ENCODE results near the gene SYK. TPM values are rescaled to one million over a fixed set of nuclear protein-coding genes. Genes with fewer than 3 reads are reported as not detected.
"Not testable (repeated sequence)": the region's sequence is repeated elsewhere in the genome, so short reads cannot be mapped to it uniquely, and the experiment has no call there.

SYK gene
- polyA plus RNA-seq, 3 donors, result 51.1 to 186 (median 177) TPM

GRCh38 chr9:90787771-90788460 lies 13.7 kb upstream of the SYK start:
- TF ChIP-seq CTCF (IDR thresholded peaks at IDR 0.05), result no peak
- Mint-ChIP-seq H3K36me3 (no peaks in the 10 kb centered on the region), H3K9me3 (no peaks in the 10 kb centered on the region), H3K27ac (peak overlapping the region in 1 of 7 donors; percentile 68), H3K27me3 (ENCODE audit: low read depth in 3 of 3) (peaks cover 2 to 3% (median 3%) of the 10 kb centered on the region in 3 donors), H3K4me3 (no peak overlapping the region), H3K4me1 (peaks cover 30% of the 10 kb centered on the region)
- Histone ChIP-seq H3K4me3 (replicated peaks in 1 of 3; ENCODE audit: low read depth in 2 of 3, low read length in 3 of 3) (no peak overlapping the region), H3K4me2 (replicated peaks; ENCODE audit: extremely low read depth, low read length, poor library complexity, severe bottlenecking) (no peak overlapping the region), H4K20me1 (ENCODE audit: insufficient read depth, low read length) (no peaks in the 10 kb centered on the region), H2AFZ (ENCODE audit: insufficient read depth, low read depth, low read length, poor library complexity, severe bottlenecking) (no peak overlapping the region), H3K27me3 (ENCODE audit: control insufficient read depth in 2 of 2, insufficient read depth in 2 of 2, low read length in 2 of 2) (no peaks in the 10 kb centered on the region), H3K9me3 (replicated peaks in 1 of 2; ENCODE audit: control insufficient read depth in 1 of 2, insufficient read depth in 1 of 2, low read length in 2 of 2) (no peaks in the 10 kb centered on the region), H3K9ac (ENCODE audit: insufficient read depth, low read length, poor library complexity, severe bottlenecking) (no peak overlapping the region), H3K79me2 (ENCODE audit: insufficient read depth, low read length) (no peaks in the 10 kb centered on the region), H3K27ac (ENCODE audit: low read depth in 1 of 2, low read length in 2 of 2) (no peak overlapping the region), H3K4me1 (ENCODE audit: control insufficient read depth in 1 of 2, insufficient read depth in 2 of 2, low read length in 2 of 2) (peaks cover 20 to 31% of the 10 kb centered on the region in 2 donors), H3K36me3 (replicated peaks in 1 of 2; ENCODE audit: control insufficient read depth in 1 of 2, insufficient read depth in 2 of 2, low read length in 2 of 2) (no peaks in the 10 kb centered on the region)
- intact Hi-C loops (cut with micrococcal nuclease), result no loop called here
- no CpG with 5 or more reads among the region's 4 CpGs for WGBS (ENCODE audit: insufficient coverage)
- no peak for DNase-seq

GRCh38 chr9:90788527-90788926 lies 13.1 kb upstream of the SYK start:
- 83% methylated on average over 1 of the region's 1 CpG for WGBS (ENCODE audit: insufficient coverage)
- H3K4me2 ChIP-seq (replicated peaks; ENCODE audit: extremely low read depth, low read length, poor library complexity, severe bottlenecking); H3K36me3 Mint-ChIP-seq; H3K4me3 Mint-ChIP-seq; DNase-seq; H3K36me3 ChIP-seq (replicated peaks in 1 of 2; ENCODE audit: control insufficient read depth in 1 of 2, insufficient read depth in 2 of 2, low read length in 2 of 2); H3K9me3 Mint-ChIP-seq; H3K4me3 ChIP-seq (replicated peaks in 1 of 3; ENCODE audit: low read depth in 2 of 3, low read length in 3 of 3); H4K20me1 ChIP-seq (ENCODE audit: insufficient read depth, low read length); H3K9me3 ChIP-seq (replicated peaks in 1 of 2; ENCODE audit: control insufficient read depth in 1 of 2, insufficient read depth in 1 of 2, low read length in 2 of 2); intact Hi-C loops (cut with micrococcal nuclease); H3K27me3 Mint-ChIP-seq (ENCODE audit: low read depth in 3 of 3); H3K27me3 ChIP-seq (ENCODE audit: control insufficient read depth in 2 of 2, insufficient read depth in 2 of 2, low read length in 2 of 2); H2AFZ ChIP-seq (ENCODE audit: insufficient read depth, low read depth, low read length, poor library complexity, severe bottlenecking); H3K79me2 ChIP-seq (ENCODE audit: insufficient read depth, low read length); H3K9ac ChIP-seq (ENCODE audit: insufficient read depth, low read length, poor library complexity, severe bottlenecking); H3K27ac ChIP-seq (ENCODE audit: low read depth in 1 of 2, low read length in 2 of 2): not testable (repeated sequence)
- Mint-ChIP-seq H3K4me1 (peaks cover 30% of the 10 kb centered on the region), H3K27ac (peak overlapping the region in 2 of 7 donors; percentile 40 to 42)
- H3K4me1 ChIP-seq (ENCODE audit: control insufficient read depth in 1 of 2, insufficient read depth in 2 of 2, low read length in 2 of 2), result peaks cover 19 to 33% of the 10 kb centered on the region in 2 donors

All from CD14-positive monocyte (primary cell).